CD14-positive monocyte (primary cell): ENCODE data around the gene KCNT1. TPM values are rescaled to one million over a fixed set of nuclear protein-coding genes. Genes with fewer than 3 reads are reported as not detected.

Experiments
- DNase-seq, 3 donors: peaks; one replicate each; pipeline ENCODE4 v3.0.0-alpha.2; 2011 to 2022
- H2AFZ ChIP-seq: 2 replicates; pipeline ENCODE4 v1.6.0; 2012; ENCODE audit warnings: mild to moderate bottlenecking, low read depth, low read length, inconsistent platforms; ENCODE audit not compliant: insufficient read depth, poor library complexity, severe bottlenecking
- H3K27ac ChIP-seq, 2 donors: 1 replicate in 1 of 2; 2 replicates in 1 of 2; pipeline ENCODE4 v1.5.1; 2012 to 2013; ENCODE audit warnings: low read length in 2 of 2, control low read depth in 1 of 2, inconsistent platforms in 1 of 2, low read depth in 1 of 2, mild to moderate bottlenecking in 1 of 2
- H3K27me3 ChIP-seq, 2 donors: one replicate each; pipeline versions ENCODE4 v1.6.0 to v1.6.1; 2011 to 2013; ENCODE audit warnings: low read length in 2 of 2; ENCODE audit not compliant: control insufficient read depth in 2 of 2, insufficient read depth in 2 of 2
- H3K36me3 ChIP-seq, 2 donors: replicated peaks in 1 of 2; 1 replicate in 1 of 2; 2 replicates in 1 of 2; pipeline versions ENCODE4 v1.5.1 to v1.6.1; 2012 to 2013; ENCODE audit warnings: low read length in 2 of 2, control low read depth in 1 of 2, inconsistent platforms in 1 of 2, mild to moderate bottlenecking in 1 of 2; ENCODE audit not compliant: insufficient read depth in 2 of 2, control insufficient read depth in 1 of 2
- H3K4me1 ChIP-seq, 2 donors: 1 replicate in 1 of 2; 2 replicates in 1 of 2; pipeline versions ENCODE4 v1.5.1 to v1.6.1; 2012 to 2013; ENCODE audit warnings: low read length in 2 of 2, control low read depth in 1 of 2, inconsistent platforms in 1 of 2, mild to moderate bottlenecking in 1 of 2, moderate library complexity in 1 of 2; ENCODE audit not compliant: insufficient read depth in 2 of 2, control insufficient read depth in 1 of 2
- H3K4me2 ChIP-seq: replicated peaks from 2 replicates; pipeline ENCODE3; 2012; ENCODE audit warnings: low read length, moderate library complexity, mild to moderate bottlenecking; ENCODE audit not compliant: poor library complexity, severe bottlenecking; ENCODE audit errors: extremely low read depth
- H3K4me3 ChIP-seq, 3 experiments: fragments of 200-600 bp in 1 of 3; sonication (generic) in 1 of 3; replicated peaks in 1 of 3; 1 replicate in 2 of 3; 2 replicates in 1 of 3; pipeline ENCODE4 v1.5.1; 2011 to 2013; ENCODE audit warnings: low read length in 3 of 3, mild to moderate bottlenecking in 3 of 3, control low read depth in 2 of 3, low read depth in 2 of 3, inconsistent platforms in 1 of 3, moderate library complexity in 1 of 3
- H3K79me2 ChIP-seq: 2 replicates; pipeline ENCODE4 v1.6.0; 2012; ENCODE audit warnings: mild to moderate bottlenecking, control low read depth, inconsistent platforms, low read length, moderate library complexity; ENCODE audit not compliant: insufficient read depth
- H3K9ac ChIP-seq: 2 replicates; pipeline ENCODE4 v1.6.0; 2017; ENCODE audit warnings: low read length, mild to moderate bottlenecking; ENCODE audit not compliant: insufficient read depth, poor library complexity, severe bottlenecking
- H3K9me3 ChIP-seq, 2 donors: replicated peaks in 1 of 2; 1 replicate in 1 of 2; 2 replicates in 1 of 2; pipeline versions ENCODE4 v1.5.1 to v1.6.1; 2012 to 2013; ENCODE audit warnings: low read length in 2 of 2, control low read depth in 1 of 2; ENCODE audit not compliant: control insufficient read depth in 1 of 2, insufficient read depth in 1 of 2
- H4K20me1 ChIP-seq: 2 replicates; pipeline ENCODE4 v1.6.0; 2012; ENCODE audit warnings: mild to moderate bottlenecking, low read length, control low read depth, moderate library complexity; ENCODE audit not compliant: insufficient read depth
- H3K27ac Mint-ChIP-seq, 7 donors: one replicate each; pipeline ENCODE4 v1.8.0; 2020; ENCODE audit warnings: mild to moderate bottlenecking in 7 of 7, mixed read lengths in 7 of 7, moderate library complexity in 6 of 7, inconsistent platforms in 2 of 7
- H3K27me3 Mint-ChIP-seq, 3 donors: one replicate each; pipeline ENCODE4 v1.8.0; 2021 to 2022; ENCODE audit warnings: low read depth in 3 of 3, mild to moderate bottlenecking in 3 of 3, mixed read lengths in 3 of 3, moderate library complexity in 3 of 3, inconsistent platforms in 1 of 3
- H3K36me3 Mint-ChIP-seq, 2 donors: one replicate each; pipeline ENCODE4 v1.8.0; 2020; ENCODE audit warnings: mixed read lengths in 2 of 2, inconsistent platforms in 1 of 2, mild to moderate bottlenecking in 1 of 2
- H3K4me1 Mint-ChIP-seq: one replicate; pipeline ENCODE4 v1.8.0; 2020; ENCODE audit warnings: mild to moderate bottlenecking, mixed read lengths
- H3K4me3 Mint-ChIP-seq, 2 donors: one replicate each; pipeline ENCODE4 v1.8.0; 2020; ENCODE audit warnings: mild to moderate bottlenecking in 2 of 2, mixed read lengths in 2 of 2, moderate library complexity in 1 of 2
- H3K9me3 Mint-ChIP-seq, 7 donors: one replicate each; pipeline ENCODE4 v1.8.0; 2020 to 2022; ENCODE audit warnings: mixed read lengths in 7 of 7, mild to moderate bottlenecking in 6 of 7, moderate library complexity in 6 of 7, inconsistent platforms in 2 of 7
- CTCF ChIP-seq: fragments of 200-600 bp; IDR thresholded peaks from one replicate; pipeline ENCODE4 v1.8.0; 2022; ENCODE audit warnings: antibody characterized with exemption, mild to moderate bottlenecking
- WGBS: methylation state at CpG from one replicate; pipeline ENCODE4 v1.1.5; 2013; ENCODE audit warnings: missing lambda C conversion rate; ENCODE audit not compliant: insufficient coverage; 5-methylcytosine and 5-hydroxymethylcytosine counted together
- intact Hi-C, 2 donors: fragments of 100-400 bp; cut with micrococcal nuclease; formaldehyde crosslinking; loops; one replicate each; pipeline versions ENCODE4 v1.15.0 to v1.15.1; 2023
- polyA plus RNA-seq, 3 donors: library from polyadenylated mRNA; depleted of rRNA in 1 of 3; unstranded in 2 of 3; stranded (reverse) in 1 of 3; fragments of 300-500 nt in 2 of 3; fragments of >200 nt in 1 of 3; fragmentation: Illumina TruSeq in 2 of 3; gene quantifications; 1 replicate in 2 of 3; 2 replicates in 1 of 3; pipeline ENCODE4 v1.2.3, GENCODE V29; 2012 to 2021

The KCNT1 gene
- polyA plus RNA-seq, 3 donors, result not detected

- no peak for DNase-seq
- Histone ChIP-seq H4K20me1 (no peaks in the 10 kb centered on the region), H2AFZ (no peak overlapping the region), H3K4me2 (no peak overlapping the region), H3K4me3 (no peak overlapping the region), H3K4me1 (no peaks in the 10 kb centered on the region), H3K9me3 (no peaks in the 10 kb centered on the region), H3K9ac (no peak overlapping the region), H3K36me3 (no peaks in the 10 kb centered on the region), H3K79me2 (no peaks in the 10 kb centered on the region), H3K27ac (no peak overlapping the region), H3K27me3 (no peaks in the 10 kb centered on the region)
- H3K27me3 Mint-ChIP-seq, result peaks cover 0 to 9% (median 4%) of the 10 kb centered on the region in 3 donors
- TF ChIP-seq CTCF, result no peak
- no peaks in the 10 kb centered on the region for H3K4me1 Mint-ChIP-seq
- intact Hi-C loops, result no loop called here
- 93% methylated on average over 24 of the region's 24 CpGs for WGBS
- no peaks in the 10 kb centered on the region for H3K9me3 Mint-ChIP-seq
- H3K4me3 Mint-ChIP-seq, result no peak overlapping the region
- no peak overlapping the region for H3K27ac Mint-ChIP-seq
- no peaks in the 10 kb centered on the region for H3K36me3 Mint-ChIP-seq
Observed at GRCh38 chr9:135782946-135783345, 81.0 kb downstream of the KCNT1 start.

GRCh38 chr9:135783540-135784245, 81.7 kb downstream of the KCNT1 start:
- TF ChIP-seq CTCF, result no peak

More at GRCh38 chr9:135783540-135784245, 81.7 kb downstream of the KCNT1 start:
- no peaks in the 10 kb centered on the region for H3K4me1 ChIP-seq
- Mint-ChIP-seq H3K27me3 (peaks cover 0 to 10% (median 6%) of the 10 kb centered on the region in 3 donors), H3K4me3 (no peak overlapping the region), H3K9me3 (no peaks in the 10 kb centered on the region), H3K36me3 (no peaks in the 10 kb centered on the region), H3K27ac (no peak overlapping the region), H3K4me1 (no peaks in the 10 kb centered on the region)
- no peaks in the 10 kb centered on the region for H4K20me1 ChIP-seq
- no peaks in the 10 kb centered on the region for H3K79me2 ChIP-seq
- WGBS, result 87% methylated on average over 15 of the region's 30 CpGs
- no peak for DNase-seq
- no peak overlapping the region for H3K4me3 ChIP-seq
- H2AFZ ChIP-seq, result no peak overlapping the region
- H3K36me3 ChIP-seq, result no peaks in the 10 kb centered on the region
- no peak overlapping the region for H3K9ac ChIP-seq
- no peaks in the 10 kb centered on the region for H3K9me3 ChIP-seq
- no peaks in the 10 kb centered on the region for H3K27me3 ChIP-seq
- no peak overlapping the region for H3K4me2 ChIP-seq
- H3K27ac ChIP-seq, result no peak overlapping the region
- intact Hi-C loops, result no loop called here
